Measurements from ENCODE around the gene ATXN1.
"Not testable (repeated sequence)": the region's sequence is repeated elsewhere in the genome, so short reads cannot be mapped to it uniquely, and the experiment has no call there.

ATXN1 gene

GRCh38 chr6:16760516-16761470, at the start of gene ATXN1:
Gene ATXN1 (minus strand): TSS chr6:16761460.
- DNase-seq (ENCODE audit: low read depth): peak; percentile 13

DNA sequence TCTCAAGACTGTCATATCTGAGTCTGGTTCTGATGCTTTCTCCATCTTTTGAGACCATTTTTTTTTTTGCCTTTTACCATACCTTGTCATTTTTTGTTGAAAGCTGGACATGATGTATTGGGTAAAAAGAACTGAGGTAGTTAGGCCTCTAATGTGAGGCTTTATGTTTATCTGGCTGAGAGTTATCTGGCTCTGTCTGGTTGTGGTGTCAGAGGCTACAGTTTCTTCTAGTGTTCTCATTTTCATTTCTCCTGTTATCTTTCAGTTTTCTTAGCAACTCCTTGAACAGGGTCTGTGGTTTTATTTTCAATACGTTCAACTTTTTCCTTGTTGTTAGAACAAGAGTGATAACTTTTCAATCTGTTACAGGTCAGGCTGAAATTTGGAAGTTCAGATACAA, 49.2 kb upstream of the ATXN1 start:
- no peak for DNase-seq (ENCODE audit: low read depth)

DNA sequence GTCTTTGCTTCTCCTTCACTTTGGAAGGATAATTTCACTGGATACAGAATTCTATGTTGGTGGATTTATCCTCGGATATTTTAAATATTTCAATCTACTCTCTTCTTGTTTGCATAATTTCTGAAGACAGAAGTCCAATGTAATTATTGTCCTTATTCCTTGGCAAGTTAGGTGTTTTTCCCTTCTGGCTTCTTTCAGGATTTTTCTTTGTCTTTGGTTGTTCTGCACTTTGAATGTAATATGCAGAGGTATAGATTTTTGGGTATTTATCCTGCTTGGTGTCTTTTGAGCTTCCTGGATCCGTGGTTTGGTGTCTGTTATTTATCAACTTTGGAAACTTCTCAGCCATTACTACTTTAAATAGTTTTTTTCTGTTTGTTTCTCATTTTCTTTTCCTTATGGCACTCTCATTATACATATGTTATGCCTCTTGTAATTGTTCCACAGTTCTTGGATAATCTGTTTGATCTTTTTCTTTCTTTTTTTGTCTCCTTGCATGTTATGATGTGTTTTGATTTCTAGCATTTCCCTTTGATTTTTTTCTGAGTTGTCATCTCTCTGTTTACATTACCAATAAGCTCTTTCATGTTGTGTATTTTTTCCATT, 48.6 kb upstream of the ATXN1 start:
- no peak for DNase-seq (ENCODE audit: low read depth)

GRCh38 chr6:16807956-16808355, 46.7 kb upstream of the ATXN1 start:
- DNase-seq (ENCODE audit: low read depth): no peak

- no peak for DNase-seq (ENCODE audit: low read depth)
These were observed 45.1 kb upstream of the ATXN1 start for GRCh38 chr6:16806363-16806762.

DNA sequence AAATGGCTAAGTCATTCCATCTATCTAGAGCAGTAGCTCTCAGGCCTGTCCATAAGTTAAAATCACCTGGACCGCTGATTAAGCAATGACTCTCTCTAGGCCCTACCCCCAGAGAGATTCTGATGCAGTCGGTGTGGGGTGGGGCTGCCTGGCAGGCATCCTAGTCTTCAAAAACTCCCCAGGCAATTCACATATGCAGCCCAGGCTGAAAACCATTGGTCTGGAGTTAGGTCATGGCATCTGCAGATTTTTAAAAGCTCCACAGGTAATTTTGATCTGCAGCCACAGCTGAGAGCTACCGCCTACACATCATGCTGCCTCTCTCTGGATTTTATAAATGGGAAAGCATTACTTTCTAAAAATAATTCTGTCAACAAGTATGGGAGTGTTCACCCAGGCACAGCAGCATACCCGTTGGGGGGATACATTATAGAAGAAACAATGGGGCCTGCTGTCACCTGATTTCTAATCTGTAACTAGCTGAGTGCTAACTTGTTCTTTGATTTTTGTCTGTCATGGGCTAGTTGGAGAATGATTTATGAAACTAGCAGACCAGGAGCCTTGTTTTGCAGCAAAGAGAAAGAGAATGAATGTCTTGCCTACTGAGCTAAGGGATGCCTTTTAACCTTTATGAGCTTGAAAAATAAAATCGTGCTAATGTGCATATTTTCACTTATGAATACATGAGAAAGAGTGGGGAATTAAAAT, 44.1 kb upstream of the ATXN1 start:
- DNase-seq (ENCODE audit: low read depth): no peak

GRCh38 chr6:16804546-16805242, 43.4 kb upstream of the ATXN1 start:
- DNase-seq (ENCODE audit: low read depth): no peak

DNA sequence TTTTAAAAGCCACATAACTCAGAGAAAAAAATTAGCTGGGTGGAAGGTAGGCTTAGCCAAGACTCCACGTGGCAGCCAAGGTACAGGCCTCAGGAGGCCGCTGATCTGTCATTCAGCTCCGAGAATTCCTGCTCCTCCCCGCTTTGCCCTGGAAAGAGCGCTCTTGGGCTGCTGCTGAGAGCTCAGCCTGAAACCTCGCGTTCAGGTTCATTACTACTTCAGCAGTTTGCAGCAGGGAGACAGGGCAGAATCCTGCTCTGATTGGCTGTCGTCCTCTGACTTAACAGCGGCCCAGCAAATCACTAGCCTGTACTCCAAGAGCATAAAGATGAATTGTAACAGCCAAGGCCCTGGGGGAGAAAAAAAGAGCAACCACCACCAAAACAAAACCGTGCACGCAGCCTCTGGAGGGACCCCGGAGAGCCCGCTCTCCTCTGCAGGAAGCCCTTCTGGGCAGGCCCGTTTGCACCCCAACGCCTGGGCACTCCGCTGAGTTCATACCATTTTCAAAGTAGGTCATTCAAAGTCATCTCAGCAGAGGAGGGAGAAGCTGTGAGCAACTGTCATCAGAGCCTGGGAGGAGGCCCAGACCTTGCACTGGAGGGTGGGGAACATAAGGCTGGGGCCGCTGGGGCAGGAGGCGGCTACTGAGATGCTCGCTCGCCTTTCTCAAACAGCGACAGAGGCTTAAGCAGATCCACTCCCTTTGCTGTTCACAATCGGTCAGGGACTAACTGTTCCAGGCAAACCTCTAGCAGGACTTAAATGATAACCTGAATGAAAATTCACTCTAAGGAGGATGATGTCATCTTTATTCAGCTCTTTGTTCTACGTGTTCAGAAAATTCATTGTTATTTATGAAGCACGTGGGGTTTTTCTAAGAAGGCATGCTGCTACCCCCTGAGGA, 42.3 kb upstream of the ATXN1 start:
- no peak for DNase-seq (ENCODE audit: low read depth)

DNA sequence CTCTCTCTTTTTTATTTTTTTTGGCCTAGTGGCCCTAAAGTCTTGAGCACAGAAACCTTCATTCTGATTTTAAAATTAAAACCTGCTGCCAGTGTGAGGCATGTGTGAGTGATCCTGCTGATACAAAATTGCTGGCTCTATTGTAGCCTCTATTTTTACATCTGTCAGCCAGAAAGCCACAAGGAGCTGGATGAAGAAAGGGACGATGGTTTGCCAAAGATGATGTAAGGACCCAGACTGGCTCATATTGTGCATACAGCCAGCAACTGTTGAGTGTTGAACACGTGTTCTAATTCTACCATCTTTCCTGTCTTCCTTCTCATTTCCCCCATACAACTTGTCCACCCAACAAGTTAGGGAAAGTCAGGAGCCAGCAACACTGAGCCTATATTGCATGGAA, 40.8 kb upstream of the ATXN1 start:
- no peak for DNase-seq (ENCODE audit: low read depth)

GRCh38 chr6:16800942-16801341, 39.7 kb upstream of the ATXN1 start:
- no peak for DNase-seq (ENCODE audit: low read depth)

- no peak for DNase-seq (ENCODE audit: low read depth)
These were observed 39.1 kb upstream of the ATXN1 start for GRCh38 chr6:16800341-16800740.

DNA sequence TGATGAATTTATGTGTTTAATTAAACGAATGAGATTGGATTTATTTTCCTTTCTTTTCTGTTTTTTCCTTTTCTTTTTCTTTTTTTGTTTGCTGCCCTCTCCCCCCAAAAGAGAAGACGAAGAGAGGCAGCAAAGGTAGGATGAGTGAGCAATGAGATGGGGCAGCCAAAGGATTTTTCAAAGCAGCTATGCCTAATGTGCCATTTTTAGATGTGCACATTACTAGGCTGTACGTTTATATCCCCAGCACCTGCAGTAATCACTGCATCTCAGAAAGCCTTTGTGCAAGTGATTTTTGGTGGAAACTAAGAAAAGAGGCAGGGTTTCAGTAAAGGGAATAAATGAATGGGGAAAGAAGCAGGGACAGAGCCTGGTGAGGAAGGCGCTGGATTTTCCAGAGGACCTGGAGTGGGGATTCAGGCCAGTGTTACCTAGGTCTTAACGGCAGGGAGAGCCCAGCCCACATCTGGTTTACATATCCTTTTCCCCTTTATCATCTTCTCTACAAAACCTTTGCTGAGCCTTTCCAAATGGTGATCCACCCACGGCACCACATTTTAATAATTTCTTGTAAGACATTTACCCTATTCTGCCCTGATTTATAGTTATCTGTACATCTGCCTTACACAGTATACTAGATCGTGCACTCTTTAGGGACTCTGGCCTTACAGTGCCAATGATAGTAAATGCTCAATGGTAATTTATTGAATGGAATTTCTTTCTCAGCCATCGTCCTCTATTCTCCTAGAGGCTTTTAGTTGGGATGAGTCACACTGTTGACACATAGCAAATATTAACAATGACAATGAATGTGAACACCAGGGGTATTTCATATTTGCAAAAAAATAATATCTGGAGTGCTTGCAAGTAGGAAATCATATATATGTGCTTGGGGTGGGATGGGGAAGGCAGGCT, 38.3 kb upstream of the ATXN1 start:
- no peak for DNase-seq (ENCODE audit: low read depth)

DNA sequence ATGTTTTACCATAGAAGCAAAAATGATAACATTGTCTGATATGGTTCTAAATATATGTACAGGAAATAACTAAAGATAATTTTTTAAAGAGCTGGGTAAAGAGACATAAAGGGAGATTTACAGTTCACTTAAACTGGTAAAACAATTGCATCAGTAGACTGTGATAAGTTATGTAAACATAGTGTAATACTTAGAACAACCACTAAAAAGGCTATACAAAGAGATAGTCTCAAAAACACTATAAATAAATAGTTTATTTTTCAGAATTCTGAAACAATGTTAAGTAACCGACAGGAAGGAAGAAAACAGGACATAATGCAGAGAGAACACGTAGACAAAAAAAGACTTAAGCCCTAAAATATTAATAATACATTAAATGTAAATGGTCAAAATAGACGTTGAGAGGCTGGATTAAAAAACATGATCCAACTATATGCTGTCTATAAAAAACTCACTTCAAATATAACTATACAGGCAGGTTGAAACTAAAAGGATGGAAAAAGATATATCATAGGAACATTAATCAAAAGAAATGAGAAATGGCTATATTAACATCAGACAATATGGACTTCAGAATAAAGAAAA, 32.7 kb upstream of the ATXN1 start:
- no peak for DNase-seq (ENCODE audit: low read depth)

- DNase-seq (ENCODE audit: low read depth): no peak
These were observed 28.2 kb upstream of the ATXN1 start for GRCh38 chr6:16789329-16790038.

DNA sequence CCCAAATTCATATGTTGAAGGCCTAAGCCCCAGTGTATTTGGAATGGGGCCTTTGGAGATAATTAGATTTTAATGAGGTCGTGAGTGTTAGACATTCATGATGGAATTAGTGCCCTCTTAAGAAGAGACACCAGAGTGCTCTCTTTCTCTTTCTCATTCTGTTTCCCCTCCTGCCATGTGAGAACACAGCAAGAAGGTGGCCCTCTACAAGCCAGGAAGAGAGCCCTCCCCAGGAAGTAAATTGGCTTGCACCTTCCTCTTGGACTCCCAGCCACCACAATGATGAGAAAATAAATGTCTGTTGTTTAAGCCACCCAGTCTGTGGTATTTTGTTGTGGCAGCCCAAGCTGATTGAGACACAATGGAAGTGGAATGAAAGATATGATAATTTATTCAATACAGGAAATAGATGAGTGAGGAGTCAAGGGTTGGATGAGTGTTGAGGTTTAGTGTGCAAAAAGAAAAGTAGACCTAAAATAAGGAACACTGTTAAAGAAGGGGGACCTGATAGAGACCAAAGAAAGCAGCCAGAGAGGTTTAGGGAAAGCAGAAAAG, 25.9 kb upstream of the ATXN1 start:
- no peak for DNase-seq (ENCODE audit: low read depth)

DNA sequence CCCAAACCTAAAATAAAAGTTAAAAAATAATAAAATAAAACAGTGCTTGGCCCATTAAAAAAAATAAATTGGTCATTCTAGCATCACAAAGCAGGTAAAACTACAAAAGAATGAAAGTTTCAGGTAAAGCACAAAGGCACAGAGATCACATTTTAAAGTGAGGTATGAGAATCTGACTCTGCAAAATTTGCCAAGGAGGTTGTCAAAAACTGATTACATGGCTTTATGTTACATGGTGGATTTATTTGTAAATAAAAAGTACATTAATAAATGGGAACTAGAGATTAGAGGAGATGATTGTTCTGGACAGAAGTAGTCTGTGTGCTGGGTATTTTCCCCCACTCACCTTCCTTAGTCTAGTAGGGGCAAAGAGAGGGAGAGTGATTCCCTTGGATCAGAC, 24.2 kb upstream of the ATXN1 start:
- no peak for DNase-seq (ENCODE audit: low read depth)

DNA sequence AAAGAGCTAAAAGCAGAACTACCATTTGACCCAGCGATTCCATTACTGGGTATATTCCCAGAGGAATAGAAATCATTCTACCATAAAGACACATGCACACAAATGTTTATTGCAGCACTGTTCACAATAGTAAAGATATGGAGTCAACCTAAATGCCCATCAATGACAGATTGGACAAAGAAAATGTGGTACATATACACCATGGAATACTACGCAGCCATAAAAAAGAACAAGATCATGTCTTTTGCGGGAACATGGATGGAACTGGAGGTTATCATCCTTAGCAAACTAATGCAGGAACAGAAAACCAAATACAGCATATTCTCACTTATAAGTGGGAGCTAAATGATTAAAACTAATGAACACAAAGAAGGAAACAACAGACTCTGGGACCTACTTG, 23.7 kb upstream of the ATXN1 start:
- not testable (repeated sequence) for DNase-seq (ENCODE audit: low read depth)

GRCh38 chr6:16783952-16784565, 22.8 kb upstream of the ATXN1 start:
- DNase-seq (ENCODE audit: low read depth): no peak

Data from stimulated activated CD8-positive, alpha-beta memory T cell treated with anti-CD3 and anti-CD28 coated beads, Interleukin-15, amount 100 ng/mL, for 24 hours (primary cell).